ENCODE measurements around the gene BTG1.
"Not testable (repeated sequence)": the region's sequence is repeated elsewhere in the genome, so short reads cannot be mapped to it uniquely, and the experiment has no call there.

The BTG1 gene

DNA sequence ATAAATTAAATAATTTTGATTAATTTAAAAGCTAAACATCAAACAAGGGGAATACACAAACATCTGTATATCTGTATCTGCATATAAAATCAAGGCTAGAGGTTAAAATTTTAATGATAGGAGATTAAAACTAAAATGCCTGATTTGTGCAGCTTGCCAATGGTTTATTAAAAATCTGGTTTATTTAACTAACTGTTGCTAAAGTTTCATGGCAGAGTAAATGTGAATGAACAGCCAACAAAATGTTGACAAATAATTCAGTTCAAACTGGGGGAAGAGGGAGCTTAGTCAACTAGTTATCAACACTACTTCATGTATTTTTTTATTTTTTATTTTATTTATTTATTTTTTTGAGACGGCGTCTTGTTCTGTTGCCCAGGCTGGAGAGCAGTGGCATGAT is 43.0 kb downstream of the BTG1 start:
- FAIRE-seq: no peak
- TF ChIP-seq, protein P1, sequence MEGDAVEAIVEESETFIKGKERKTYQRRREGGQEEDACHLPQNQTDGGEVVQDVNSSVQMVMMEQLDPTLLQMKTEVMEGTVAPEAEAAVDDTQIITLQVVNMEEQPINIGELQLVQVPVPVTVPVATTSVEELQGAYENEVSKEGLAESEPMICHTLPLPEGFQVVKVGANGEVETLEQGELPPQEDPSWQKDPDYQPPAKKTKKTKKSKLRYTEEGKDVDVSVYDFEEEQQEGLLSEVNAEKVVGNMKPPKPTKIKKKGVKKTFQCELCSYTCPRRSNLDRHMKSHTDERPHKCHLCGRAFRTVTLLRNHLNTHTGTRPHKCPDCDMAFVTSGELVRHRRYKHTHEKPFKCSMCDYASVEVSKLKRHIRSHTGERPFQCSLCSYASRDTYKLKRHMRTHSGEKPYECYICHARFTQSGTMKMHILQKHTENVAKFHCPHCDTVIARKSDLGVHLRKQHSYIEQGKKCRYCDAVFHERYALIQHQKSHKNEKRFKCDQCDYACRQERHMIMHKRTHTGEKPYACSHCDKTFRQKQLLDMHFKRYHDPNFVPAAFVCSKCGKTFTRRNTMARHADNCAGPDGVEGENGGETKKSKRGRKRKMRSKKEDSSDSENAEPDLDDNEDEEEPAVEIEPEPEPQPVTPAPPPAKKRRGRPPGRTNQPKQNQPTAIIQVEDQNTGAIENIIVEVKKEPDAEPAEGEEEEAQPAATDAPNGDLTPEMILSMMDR (IDR thresholded peaks at IDR 0.05; ENCODE audit: insufficient read depth, missing control alignments): no peak
- DNase-seq (ENCODE audit: insufficient read length, low spot score): no peak

DNA sequence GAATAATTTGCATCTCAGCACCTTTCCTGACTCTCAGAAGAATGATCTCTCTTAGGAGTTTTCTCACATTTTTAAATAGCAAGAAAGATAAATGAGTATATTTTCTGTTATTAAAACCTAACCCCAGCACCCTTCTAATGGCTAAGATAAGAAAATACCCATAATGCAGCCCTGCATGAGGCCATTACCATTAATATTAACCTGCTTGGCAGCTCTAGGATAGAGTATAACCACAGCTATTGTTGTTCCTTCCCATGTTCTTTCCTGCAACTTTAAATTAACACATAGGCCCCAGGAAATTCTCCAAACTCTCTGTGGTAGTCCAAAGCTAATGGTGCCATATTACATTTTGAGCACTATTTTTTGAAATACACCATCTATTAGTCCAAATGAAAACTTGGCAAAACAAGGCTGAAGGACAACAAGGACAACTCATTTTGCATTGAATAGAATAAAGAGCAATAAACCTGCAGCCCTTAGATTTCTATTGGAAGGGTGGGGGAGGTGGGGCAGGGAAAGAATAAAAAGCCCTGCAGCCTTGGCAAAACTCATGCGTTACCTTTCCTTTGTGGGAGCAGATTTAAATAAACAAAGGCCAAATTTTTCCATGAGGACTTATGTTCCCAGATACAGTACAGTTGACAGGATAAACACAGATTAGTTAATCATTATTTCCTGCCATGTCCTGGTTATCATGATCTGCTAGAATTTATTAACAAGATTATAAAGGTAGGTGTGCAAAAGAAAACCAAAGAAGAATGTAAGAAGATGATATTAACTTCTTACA is 46.9 kb downstream of the BTG1 start:
- no peak for FAIRE-seq
- TF ChIP-seq, protein P1 (IDR thresholded peaks at IDR 0.05; ENCODE audit: insufficient read depth, missing control alignments): no peak
- DNase-seq (ENCODE audit: insufficient read length, low spot score): no peak

DNA sequence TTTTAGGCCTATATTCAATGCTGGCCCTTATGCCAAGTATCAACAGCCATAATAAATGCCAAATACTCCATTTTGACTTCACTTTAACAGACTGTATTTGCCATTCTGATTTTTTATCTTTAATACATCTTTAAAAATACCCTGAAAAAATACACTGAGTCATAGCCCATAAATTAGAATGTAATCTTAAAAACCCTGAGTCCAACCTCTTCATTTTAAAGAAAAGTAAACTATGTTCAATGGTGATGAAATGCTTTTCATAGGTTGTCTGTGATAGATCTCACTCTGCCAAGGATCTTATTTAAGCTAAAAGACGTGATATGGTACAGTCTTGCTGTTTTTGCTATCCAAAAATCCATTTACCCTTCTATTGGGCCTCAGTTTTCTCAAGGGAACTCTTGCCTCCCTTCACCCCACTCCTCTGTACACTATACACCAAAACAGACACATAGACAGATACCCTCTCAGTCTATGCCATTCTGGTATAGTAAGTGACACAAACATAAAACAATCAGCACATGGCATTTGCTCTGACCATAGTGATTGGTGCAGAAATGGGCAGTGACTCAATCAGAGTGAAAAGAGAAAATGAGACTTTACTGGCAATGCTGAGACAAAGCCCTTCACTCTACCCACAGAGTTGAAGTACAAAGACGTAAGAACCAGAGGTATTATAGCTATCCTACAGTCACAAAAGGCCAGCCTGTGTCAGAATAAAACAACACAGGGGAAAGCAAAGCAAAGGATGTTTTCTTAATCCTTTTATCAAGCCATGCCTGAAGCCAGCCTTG is 49.1 kb downstream of the BTG1 start:
- TF ChIP-seq, protein P1 (IDR thresholded peaks at IDR 0.05; ENCODE audit: insufficient read depth, missing control alignments): no peak

DNA sequence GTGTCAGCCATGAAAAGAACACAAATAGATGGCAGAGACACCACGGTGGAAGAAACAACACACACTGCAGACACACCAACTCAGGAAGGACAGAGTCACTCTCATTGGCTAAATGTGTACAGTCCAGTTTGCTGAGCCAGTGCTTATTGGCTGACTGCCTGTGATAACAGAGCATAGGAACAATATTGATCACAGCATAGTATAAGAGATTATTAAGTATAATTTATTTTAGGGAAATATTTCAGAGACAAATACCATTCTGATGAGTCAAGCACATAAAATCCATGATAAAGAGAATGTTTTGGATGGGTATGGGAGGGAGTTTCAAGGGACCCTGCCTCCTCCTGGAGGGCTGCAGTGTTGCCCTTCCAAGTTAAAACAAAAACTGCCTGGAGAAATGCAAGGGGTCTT is 50.9 kb downstream of the BTG1 start:
- TF ChIP-seq, protein P1 (IDR thresholded peaks at IDR 0.05; ENCODE audit: insufficient read depth, missing control alignments): no peak
- DNase-seq (ENCODE audit: insufficient read length, low spot score): no peak
- no peak for FAIRE-seq

More for the DNA sequence above, 49.1 kb downstream of the BTG1 start:
- DNase-seq (ENCODE audit: insufficient read length, low spot score) (no peak), FAIRE-seq (no peak)

DNA sequence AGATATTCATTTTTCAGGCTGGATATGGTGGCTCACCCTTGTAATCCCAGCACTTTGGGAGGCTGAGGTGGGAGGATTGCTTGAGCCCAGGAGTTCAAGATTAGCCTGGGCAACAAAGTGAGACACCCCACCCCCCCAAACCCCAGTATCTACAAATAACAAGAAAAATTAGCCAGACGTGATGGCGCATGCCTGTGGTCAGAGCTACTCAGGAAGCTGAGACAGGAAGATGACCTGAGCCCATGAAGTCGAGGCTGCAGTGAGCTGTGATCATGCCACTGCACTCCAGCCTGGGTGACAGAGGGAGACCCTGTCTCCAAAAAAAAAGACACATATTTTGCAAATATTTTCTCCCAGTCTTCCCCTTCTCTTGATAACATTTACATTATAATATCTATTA is 51.3 kb downstream of the BTG1 start:
- not testable (repeated sequence) for FAIRE-seq; DNase-seq (ENCODE audit: insufficient read length, low spot score)

All from D721Med (cell line).